ENCODE data around the gene QSER1. TPM values are rescaled to one million over a fixed set of nuclear protein-coding genes. Genes with fewer than 3 reads are reported as not detected.

Gene QSER1
- total RNA-seq, 1 experiment from 2014 or later, result 54.8 TPM

DNA sequence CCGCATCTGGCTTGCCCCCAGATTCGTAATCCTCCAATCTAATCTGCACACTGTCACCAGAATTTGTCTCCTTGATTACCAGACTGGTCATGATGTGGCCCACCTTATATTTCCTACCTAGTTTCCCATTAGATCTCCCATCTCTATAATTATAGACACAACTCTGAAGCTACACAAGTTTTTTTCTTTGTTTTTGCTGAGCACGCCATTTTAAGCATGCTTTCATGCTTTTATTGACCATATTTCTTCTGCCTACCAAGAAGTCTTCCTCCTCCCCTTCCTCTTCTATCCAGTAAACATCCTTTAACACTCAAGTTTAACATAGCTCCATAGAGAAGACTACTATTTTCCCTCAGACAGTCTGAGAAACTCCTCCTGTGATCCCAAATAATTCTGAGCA is 98.8 kb downstream of the QSER1 start:
- no peaks in the 10 kb centered on the region for H3K4me1 Mint-ChIP-seq (ENCODE audit: low read depth, unreplicated experiment)
- DNase-seq, result no peak
- intact Hi-C loops (cut with micrococcal nuclease; ENCODE audit: unreplicated experiment), result no loop called here

DNA sequence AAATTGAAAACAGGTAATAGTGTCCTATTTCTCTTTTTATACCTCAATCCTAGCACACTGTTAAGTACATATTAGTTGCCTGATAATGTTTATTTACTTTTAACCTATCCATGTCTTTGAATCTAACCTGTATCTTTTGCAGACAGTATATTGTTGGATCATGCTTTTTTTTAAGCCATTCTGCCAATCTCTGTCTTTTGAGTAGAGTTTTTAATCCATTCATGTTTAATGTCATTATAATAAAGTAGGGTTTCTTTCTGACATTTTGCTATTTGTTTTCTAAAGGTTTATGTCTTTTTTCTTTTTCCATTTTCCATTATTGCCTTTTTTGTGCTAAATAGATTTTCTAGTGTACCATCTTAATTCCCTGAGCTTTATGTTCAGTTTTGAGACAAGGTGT is 99.3 kb downstream of the QSER1 start:
- no peak for DNase-seq
- no peaks in the 10 kb centered on the region for H3K4me1 Mint-ChIP-seq (ENCODE audit: low read depth, unreplicated experiment)
- BruUV-seq (replicated peaks), result no TSS peak
- H3K4me3 Mint-ChIP-seq (ENCODE audit: low read depth, unreplicated experiment), result no peak overlapping the region
- H3K9me3 Mint-ChIP-seq (ENCODE audit: low read depth, unreplicated experiment), result peaks cover 7% of the 10 kb centered on the region
- no peak for TF ChIP-seq CTCF (IDR thresholded peaks at IDR 0.05; ENCODE audit: unreplicated experiment)
- CTCF ChIA-PET, result no interaction called here
- H3K27ac Mint-ChIP-seq (ENCODE audit: unreplicated experiment), result no peak overlapping the region
- H3K36me3 Mint-ChIP-seq (ENCODE audit: insufficient read depth, unreplicated experiment), result no peaks in the 10 kb centered on the region
- H3K27me3 Mint-ChIP-seq (ENCODE audit: unreplicated experiment), result peaks cover 18% of the 10 kb centered on the region
- intact Hi-C loops (cut with micrococcal nuclease; ENCODE audit: unreplicated experiment), result no loop called here

More for the DNA sequence above, 98.8 kb downstream of the QSER1 start:
- no peak for TF ChIP-seq CTCF (IDR thresholded peaks at IDR 0.05; ENCODE audit: unreplicated experiment)
- Mint-ChIP-seq H3K9me3 (ENCODE audit: low read depth, unreplicated experiment) (peaks cover 7% of the 10 kb centered on the region), H3K27ac (ENCODE audit: unreplicated experiment) (no peak overlapping the region), H3K4me3 (ENCODE audit: low read depth, unreplicated experiment) (no peak overlapping the region), H3K27me3 (ENCODE audit: unreplicated experiment) (peaks cover 13% of the 10 kb centered on the region), H3K36me3 (ENCODE audit: insufficient read depth, unreplicated experiment) (no peaks in the 10 kb centered on the region)
- no TSS peak for BruUV-seq (replicated peaks)
- CTCF ChIA-PET, result no interaction called here

DNA sequence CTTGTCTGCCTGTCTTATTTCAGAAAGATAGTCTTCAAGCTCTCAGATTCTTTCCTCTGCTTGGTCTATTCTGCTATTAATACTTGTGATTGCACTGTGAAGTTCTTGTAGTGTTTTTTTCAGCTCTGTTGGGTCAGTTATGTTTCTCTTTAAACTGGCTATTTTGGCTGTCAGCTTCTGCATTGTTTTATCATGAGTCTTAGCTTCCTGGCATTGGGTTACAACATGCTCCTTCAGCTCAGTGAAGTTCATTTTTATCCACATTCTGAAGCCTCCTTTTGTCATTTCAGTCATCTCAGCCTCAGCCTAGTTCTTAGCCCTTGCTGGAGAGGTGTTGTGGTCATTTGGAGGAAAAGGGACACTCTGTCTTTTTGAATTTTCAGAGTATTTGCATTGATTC is 107.6 kb downstream of the QSER1 start:
- Mint-ChIP-seq H3K4me1 (ENCODE audit: low read depth, unreplicated experiment) (peaks cover 8% of the 10 kb centered on the region), H3K27me3 (ENCODE audit: unreplicated experiment) (peaks cover 44% of the 10 kb centered on the region), H3K9me3 (ENCODE audit: low read depth, unreplicated experiment) (no peaks in the 10 kb centered on the region), H3K4me3 (ENCODE audit: low read depth, unreplicated experiment) (no peak overlapping the region), H3K36me3 (ENCODE audit: insufficient read depth, unreplicated experiment) (no peaks in the 10 kb centered on the region), H3K27ac (ENCODE audit: unreplicated experiment) (no peak overlapping the region)
- no peak for DNase-seq
- no TSS peak for BruUV-seq (replicated peaks)
- no peak for TF ChIP-seq CTCF (IDR thresholded peaks at IDR 0.05; ENCODE audit: unreplicated experiment)
- intact Hi-C loops (cut with micrococcal nuclease; ENCODE audit: unreplicated experiment), result no loop called here
- CTCF ChIA-PET, result no interaction called here

DNA sequence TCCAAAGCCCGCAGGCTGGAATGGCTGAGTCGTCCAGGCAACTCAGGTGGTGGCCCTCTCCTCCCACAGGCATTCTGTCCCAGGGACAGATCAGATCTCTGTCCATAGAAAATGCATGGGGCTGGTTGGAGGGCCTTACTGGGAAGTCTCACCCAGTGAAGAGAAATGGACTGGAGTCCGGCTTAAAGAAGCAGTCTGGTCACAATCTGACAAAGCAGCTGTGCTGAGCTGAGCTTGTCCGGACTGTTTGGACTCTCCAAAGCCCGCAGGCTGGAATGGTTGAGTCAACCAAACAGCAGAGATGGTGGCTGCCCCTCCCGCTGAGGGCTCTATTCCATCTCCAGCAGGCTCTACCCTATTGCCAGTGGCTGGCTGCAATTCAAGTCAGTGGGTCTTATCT is 108.7 kb downstream of the QSER1 start:
- intact Hi-C loops (cut with micrococcal nuclease; ENCODE audit: unreplicated experiment), result no loop called here
- H3K36me3 Mint-ChIP-seq (ENCODE audit: insufficient read depth, unreplicated experiment), result no peaks in the 10 kb centered on the region
- CTCF ChIA-PET, result no interaction called here
- no peak overlapping the region for H3K27ac Mint-ChIP-seq (ENCODE audit: unreplicated experiment)
- no peak overlapping the region for H3K4me3 Mint-ChIP-seq (ENCODE audit: low read depth, unreplicated experiment)
- TF ChIP-seq CTCF (IDR thresholded peaks at IDR 0.05; ENCODE audit: unreplicated experiment), result no peak
- H3K9me3 Mint-ChIP-seq (ENCODE audit: low read depth, unreplicated experiment), result no peaks in the 10 kb centered on the region
- H3K4me1 Mint-ChIP-seq (ENCODE audit: low read depth, unreplicated experiment), result peaks cover 8% of the 10 kb centered on the region
- peaks cover 33% of the 10 kb centered on the region for H3K27me3 Mint-ChIP-seq (ENCODE audit: unreplicated experiment)
- no peak for DNase-seq
- BruUV-seq (replicated peaks), result no TSS peak
